Measurements from ENCODE around the gene CTXN1.

Gene CTXN1

GRCh38 chr19:7943444-7944176 is 17.7 kb upstream of the CTXN1 start, which contains the start of gene TIMM44 (continued):
- TF ChIP-seq HIC1 (tag by site-specific recombination; IDR thresholded peaks at IDR 0.05) (peak; percentile 60; the same call in 1 of the 2 replicates), YY1 (tag by site-specific recombination; IDR thresholded peaks at IDR 0.05) (peak; percentile 93), ZNF391 (tag by site-specific recombination; IDR thresholded peaks at IDR 0.05; ENCODE audit: borderline replicate concordance, low read depth) (peak; percentile 59; the same call in 1 of the 2 replicates), ZBTB20 (tag by site-specific recombination; IDR thresholded peaks at IDR 0.05) (peak; percentile 11; the same call in 1 of the 2 replicates), MYNN (tag by site-specific recombination; IDR thresholded peaks at IDR 0.05; ENCODE audit: borderline replicate concordance) (no peak), ZNF548 (tag by site-specific recombination; IDR thresholded peaks at IDR 0.05) (no peak), OVOL3 (tag by site-specific recombination; IDR thresholded peaks at IDR 0.05) (peak; percentile 8; the same call in 1 of the 2 replicates)

GRCh38 chr19:7942981-7943443 is 17.1 kb upstream of the CTXN1 start:
- peak overlapping the region; percentile 90 for H3K27ac ChIP-seq (ENCODE audit: extremely low read depth, low read depth, low read length)
- H3K4me3 ChIP-seq (ENCODE audit: low read depth, low read length) = peak overlapping the region; percentile 99
- H3K4me1 ChIP-seq (ENCODE audit: control insufficient read depth, insufficient read depth, low read length) = no peaks in the 10 kb centered on the region
- peaks cover under 1 to 34% of the 10 kb centered on the region in 2 experiments for H3K36me3 ChIP-seq (ENCODE audit: control insufficient read depth in 2 of 2, insufficient read depth in 1 of 2, low read length in 2 of 2)
- no peak for TF ChIP-seq ZNF138 (tag by site-specific recombination; IDR thresholded peaks at IDR 0.05; ENCODE audit: borderline replicate concordance)
- TF ChIP-seq HIC1 (tag by site-specific recombination; IDR thresholded peaks at IDR 0.05) = peak; percentile 53; the same call in 1 of the 2 replicates
- 0 out of 2 replicates have a peak, but pooled peaks have one; percentile 15 for TF ChIP-seq PATZ1 (tag by site-specific recombination; IDR thresholded peaks at IDR 0.05)
- no peak for TF ChIP-seq ZNF341 (tag by site-specific recombination; IDR thresholded peaks at IDR 0.05; ENCODE audit: low read depth)
- TF ChIP-seq ZBTB48 (tag by site-specific recombination; IDR thresholded peaks at IDR 0.05) = 0 out of 2 replicates have a peak, but pooled peaks have one; percentile 46
- TF ChIP-seq ZNF335 (tag by site-specific recombination; conservative IDR thresholded peaks at IDR 0.05) = peak; percentile 42; the same call in 1 of the 2 replicates
- no peak for TF ChIP-seq PRDM10 (tag by site-specific recombination; IDR thresholded peaks at IDR 0.05)
- 0 out of 2 replicates have a peak, but pooled peaks have one; percentile 58 for TF ChIP-seq ZSCAN5A (tag by site-specific recombination; IDR thresholded peaks at IDR 0.05)
- CTCF ChIA-PET = interaction anchor here (0.6 to 2.6 kb wide), 21 partner anchors 11 to 566 kb away, joined by 3 to 26 read pairs (median 4); partner anchors contain the start of genes CTXN1 and SNAPC2
- H3K9me3 ChIP-seq (ENCODE audit: control insufficient read depth, insufficient read depth, low read depth, low read length) = no peaks in the 10 kb centered on the region
- POLR2A ChIA-PET = interaction anchor here (0.6 to 4.2 kb wide), 33 partner anchors 10 to 380 kb away, joined by 3 to 60 read pairs (median 5); partner anchors contain the start of genes CCL25, CTXN1, ELAVL1 and MAP2K7
